K562 (cell line): Measurements from ENCODE around the gene TRMT2A. TPM values are rescaled to one million over a fixed set of nuclear protein-coding genes. Genes with fewer than 3 reads are reported as not detected.

ENCODE experiments used
- CHD1 ChIP-seq: fragments of 200-600 bp; sonication (generic); IDR thresholded peaks from one replicate; pipeline ENCODE4 v1.6.1; 2012; ENCODE audit warnings: mild to moderate bottlenecking, moderate library complexity, low read length, inconsistent platforms
- CTCFL ChIP-seq: IDR thresholded peaks from 2 replicates; pipeline ENCODE4 v1.6.1; 2011; ENCODE audit warnings: borderline replicate concordance, low read depth, mild to moderate bottlenecking, moderate library complexity, low read length; ENCODE audit not compliant: insufficient read depth, poor library complexity, severe bottlenecking
- GABPB2 ChIP-seq: fragments of 250-450 bp; sonication (Bioruptor Pico); conservative IDR thresholded peaks from 2 replicates; pipeline ENCODE4 v1.5.1; 2021; ENCODE audit warnings: mild to moderate bottlenecking
- KAT8 ChIP-seq: fragments of 450-650 bp; IDR thresholded peaks from 2 replicates; pipeline ENCODE4 v1.6.1; 2016; ENCODE audit warnings: low read depth, mild to moderate bottlenecking
- MYC ChIP-seq, 2 experiments: fragments of 250-450 bp in 1 of 2; sonication (Bioruptor Pico) in 1 of 2; IDR thresholded peaks; 2 replicates each; pipeline versions ENCODE4 v1.5.1 to v1.6.1; 2012 to 2021; ENCODE audit warnings: low read depth in 2 of 2, borderline replicate concordance in 1 of 2, improper control_type of control experiment in 1 of 2, low read length in 1 of 2, mild to moderate bottlenecking in 1 of 2, moderate library complexity in 1 of 2
- NFATC3 ChIP-seq: fragments of 450-650 bp; IDR thresholded peaks from 2 replicates; pipeline ENCODE4 v1.6.1; 2017; ENCODE audit warnings: mild to moderate bottlenecking
- PRDM10 ChIP-seq: fragments of 450-650 bp; IDR thresholded peaks from 2 replicates; pipeline ENCODE4 v1.6.1; 2018; ENCODE audit not compliant: partially characterized antibody
- SMARCC2 ChIP-seq: fragments of 450-650 bp; IDR thresholded peaks from 2 replicates; pipeline ENCODE4 v1.6.1; 2017; ENCODE audit warnings: antibody characterized with exemption, moderate library complexity, mild to moderate bottlenecking, low read depth
- SRF ChIP-seq, 2 experiments: fragments of 250-450, 450-650 bp in 1 of 2; sonication (Bioruptor Pico) in 1 of 2; sonication (generic) in 1 of 2; formaldehyde crosslinking; IDR thresholded peaks; 2 replicates each; pipeline versions ENCODE4 v1.5.0 to v1.5.1; 2020 to 2022; ENCODE audit warnings: mild to moderate bottlenecking in 1 of 2, missing genetic modification reagents in 1 of 2
- USF2 ChIP-seq: sonication (generic); formaldehyde crosslinking; IDR thresholded peaks from 2 replicates; pipeline ENCODE4 v1.5.0; 2020; ENCODE audit warnings: missing genetic modification reagents
- ZFP36 ChIP-seq: fragments of 150-350 bp; IDR thresholded peaks from 2 replicates; pipeline ENCODE4 v1.6.1; 2018; ENCODE audit warnings: low read length, low read depth; ENCODE audit not compliant: partially characterized antibody
- ZSCAN32 ChIP-seq: fragments of 450-650 bp; formaldehyde crosslinking; IDR thresholded peaks from 2 replicates; pipeline ENCODE4 v1.4.0; 2020; ENCODE audit warnings: mild to moderate bottlenecking, moderate library complexity
- polyA plus RNA-seq, 8 experiments: library from polyadenylated mRNA; depleted of rRNA in 4 of 8; stranded (reverse) in 5 of 8; unstranded in 3 of 8; fragments of >200 nt; fragmentation: Nextera tagmentation in 2 of 8; fragmentation: Illumina TruSeq in 1 of 8; extraction: Ambion mirVana in 2 of 8; extraction: Trizol in 1 of 8; gene quantifications; 2 replicates each; pipeline versions ENCODE4 v1.2.1 to v1.2.3, GENCODE V29; 2011 to 2014; ENCODE audit warnings: inconsistent platforms in 1 of 8, missing spikeins in 1 of 8
- total RNA-seq, 7 experiments: library from RNA; depleted of rRNA in 6 of 7; stranded (reverse); fragments of >200 nt in 6 of 7; fragmentation: Illumina TruSeq in 2 of 7; extraction: Trizol in 2 of 7; gene quantifications; 2 replicates each; pipeline versions ENCODE4 v1.2.1 to v1.2.3, GENCODE V29; 2011 to 2021; ENCODE audit warnings: low replicate concordance in 1 of 7
- TF ChIP-seq, protein P1 (sequence below): fragments of 450-650 bp; formaldehyde crosslinking; IDR thresholded peaks from 2 replicates; pipeline ENCODE4 v1.4.0; 2020; ENCODE audit warnings: mild to moderate bottlenecking, moderate library complexity
- TF ChIP-seq, protein P2 (sequence below): fragments of 450-650 bp; IDR thresholded peaks from one replicate; pipeline ENCODE4 v1.6.1; 2018; ENCODE audit warnings: mild to moderate bottlenecking, moderate library complexity; ENCODE audit not compliant: partially characterized antibody

TRMT2A gene
- total and polyA plus RNA-seq, 9 of the 15 experiments (the other 6 are each of a cell fraction or from before 2014, with no cell fraction given): 1.6 to 265 (median 140) TPM

DNA sequence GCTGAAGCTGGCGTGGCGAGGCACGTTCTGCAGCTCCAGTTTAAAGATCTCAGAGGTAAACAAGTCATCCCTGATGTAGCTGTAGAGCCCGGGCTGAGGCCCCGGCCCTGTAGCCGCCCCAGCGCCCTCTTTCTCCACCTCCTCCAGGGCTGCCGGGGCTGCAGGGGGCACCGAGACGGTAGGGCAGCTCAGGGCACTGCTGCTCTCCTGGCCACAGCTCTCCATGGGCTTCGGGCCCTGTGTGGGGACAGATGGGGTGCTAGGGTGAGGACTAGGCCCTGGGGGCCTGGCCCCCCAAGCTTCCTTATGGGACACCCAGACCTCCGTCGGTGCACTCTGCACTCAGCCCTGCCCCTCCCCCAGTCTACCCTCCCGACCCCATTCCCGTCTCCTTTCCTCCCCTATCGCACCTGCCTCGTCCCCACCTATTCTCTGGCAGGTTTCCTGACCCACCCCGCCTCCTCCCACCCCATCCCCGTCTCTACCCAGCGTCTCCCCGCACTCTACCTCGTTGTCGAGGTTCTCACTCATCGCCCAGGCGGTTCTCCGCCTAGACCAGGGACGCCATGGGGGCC, 563 bp downstream of the TRMT2A start (continued):
- TF ChIP-seq PRDM10 (no peak), ZFP36 (peak; percentile 17), USF2 (CRISPR knock-in tag) (no peak), NFATC3 (0 out of 2 replicates have a peak, but pooled peaks have one; percentile 26), MYC (IDR thresholded peaks at IDR 0.05; ENCODE audit: low read depth, low read length) (peak; percentile 65; the same call in 1 of the 2 replicates), MYC (CRISPR knock-in tag; IDR thresholded peaks at IDR 0.05; ENCODE audit: borderline replicate concordance, low read depth) (peak; percentile 71), SMARCC2 (0 out of 2 replicates have a peak, but pooled peaks have one; percentile 42), GABPB2 (0 out of 2 replicates have a peak, but pooled peaks have one; percentile 6), ZSCAN32 (peak; percentile 55), SRF (CRISPR knock-in tag; IDR thresholded peaks at IDR 0.05) (peak in 1 of 2 experiments; percentile 4; a peak in 1 of 4 replicates), CHD1 (peak; percentile 77), CTCFL (no peak), KAT8 (peak; percentile 42; the same call in 1 of the 2 replicates)
- TF ChIP-seq, protein P1, sequence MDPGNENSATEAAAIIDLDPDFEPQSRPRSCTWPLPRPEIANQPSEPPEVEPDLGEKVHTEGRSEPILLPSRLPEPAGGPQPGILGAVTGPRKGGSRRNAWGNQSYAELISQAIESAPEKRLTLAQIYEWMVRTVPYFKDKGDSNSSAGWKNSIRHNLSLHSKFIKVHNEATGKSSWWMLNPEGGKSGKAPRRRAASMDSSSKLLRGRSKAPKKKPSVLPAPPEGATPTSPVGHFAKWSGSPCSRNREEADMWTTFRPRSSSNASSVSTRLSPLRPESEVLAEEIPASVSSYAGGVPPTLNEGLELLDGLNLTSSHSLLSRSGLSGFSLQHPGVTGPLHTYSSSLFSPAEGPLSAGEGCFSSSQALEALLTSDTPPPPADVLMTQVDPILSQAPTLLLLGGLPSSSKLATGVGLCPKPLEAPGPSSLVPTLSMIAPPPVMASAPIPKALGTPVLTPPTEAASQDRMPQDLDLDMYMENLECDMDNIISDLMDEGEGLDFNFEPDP: 0 out of 2 replicates have a peak, but pooled peaks have one; percentile 70
- TF ChIP-seq, protein P2, sequence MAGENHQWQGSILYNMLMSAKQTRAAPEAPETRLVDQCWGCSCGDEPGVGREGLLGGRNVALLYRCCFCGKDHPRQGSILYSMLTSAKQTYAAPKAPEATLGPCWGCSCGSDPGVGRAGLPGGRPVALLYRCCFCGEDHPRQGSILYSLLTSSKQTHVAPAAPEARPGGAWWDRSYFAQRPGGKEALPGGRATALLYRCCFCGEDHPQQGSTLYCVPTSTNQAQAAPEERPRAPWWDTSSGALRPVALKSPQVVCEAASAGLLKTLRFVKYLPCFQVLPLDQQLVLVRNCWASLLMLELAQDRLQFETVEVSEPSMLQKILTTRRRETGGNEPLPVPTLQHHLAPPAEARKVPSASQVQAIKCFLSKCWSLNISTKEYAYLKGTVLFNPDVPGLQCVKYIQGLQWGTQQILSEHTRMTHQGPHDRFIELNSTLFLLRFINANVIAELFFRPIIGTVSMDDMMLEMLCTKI: no peak
